GM12801 (cell line): ENCODE data around the gene SP9.

ENCODE experiments used
- TF ChIP-seq, protein P1 (sequence below): IDR thresholded peaks from one replicate; pipeline ENCODE4 v1.5.1; 2011; ENCODE audit warnings: control low read depth; ENCODE audit not compliant: insufficient read length; ENCODE audit errors: extremely low read depth

The SP9 gene

GRCh38 chr2:174334781-174335251 is at the start of gene SP9:
SP9 (plus strand) TSS chr2:174334954; CDS start chr2:174335093, 139 bp downstream.
- TF ChIP-seq, protein P1, sequence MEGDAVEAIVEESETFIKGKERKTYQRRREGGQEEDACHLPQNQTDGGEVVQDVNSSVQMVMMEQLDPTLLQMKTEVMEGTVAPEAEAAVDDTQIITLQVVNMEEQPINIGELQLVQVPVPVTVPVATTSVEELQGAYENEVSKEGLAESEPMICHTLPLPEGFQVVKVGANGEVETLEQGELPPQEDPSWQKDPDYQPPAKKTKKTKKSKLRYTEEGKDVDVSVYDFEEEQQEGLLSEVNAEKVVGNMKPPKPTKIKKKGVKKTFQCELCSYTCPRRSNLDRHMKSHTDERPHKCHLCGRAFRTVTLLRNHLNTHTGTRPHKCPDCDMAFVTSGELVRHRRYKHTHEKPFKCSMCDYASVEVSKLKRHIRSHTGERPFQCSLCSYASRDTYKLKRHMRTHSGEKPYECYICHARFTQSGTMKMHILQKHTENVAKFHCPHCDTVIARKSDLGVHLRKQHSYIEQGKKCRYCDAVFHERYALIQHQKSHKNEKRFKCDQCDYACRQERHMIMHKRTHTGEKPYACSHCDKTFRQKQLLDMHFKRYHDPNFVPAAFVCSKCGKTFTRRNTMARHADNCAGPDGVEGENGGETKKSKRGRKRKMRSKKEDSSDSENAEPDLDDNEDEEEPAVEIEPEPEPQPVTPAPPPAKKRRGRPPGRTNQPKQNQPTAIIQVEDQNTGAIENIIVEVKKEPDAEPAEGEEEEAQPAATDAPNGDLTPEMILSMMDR = no peak

GRCh38 chr2:174286172-174286571 is 48.6 kb upstream of the SP9 start:
- TF ChIP-seq, protein P1 = no peak

DNA sequence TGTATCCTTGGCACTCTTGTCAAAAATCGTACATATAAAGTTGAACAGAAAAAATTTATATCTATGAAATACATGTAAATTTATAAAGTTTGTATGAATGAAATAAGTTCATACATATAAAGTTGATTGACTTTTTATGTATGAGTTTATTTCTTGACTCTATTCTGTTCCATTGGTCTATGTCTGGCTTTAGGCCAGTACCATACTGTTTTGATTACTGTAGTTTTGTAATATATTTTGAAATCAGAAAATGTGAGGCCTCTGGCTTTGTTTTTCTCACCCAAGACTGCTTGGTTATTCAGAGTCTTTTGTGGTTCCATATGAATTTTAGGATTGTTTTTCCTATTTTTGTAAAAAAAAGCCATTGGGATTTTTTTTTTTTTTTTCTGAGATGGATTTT is 41.8 kb upstream of the SP9 start:
- TF ChIP-seq, protein P1 = no peak

DNA sequence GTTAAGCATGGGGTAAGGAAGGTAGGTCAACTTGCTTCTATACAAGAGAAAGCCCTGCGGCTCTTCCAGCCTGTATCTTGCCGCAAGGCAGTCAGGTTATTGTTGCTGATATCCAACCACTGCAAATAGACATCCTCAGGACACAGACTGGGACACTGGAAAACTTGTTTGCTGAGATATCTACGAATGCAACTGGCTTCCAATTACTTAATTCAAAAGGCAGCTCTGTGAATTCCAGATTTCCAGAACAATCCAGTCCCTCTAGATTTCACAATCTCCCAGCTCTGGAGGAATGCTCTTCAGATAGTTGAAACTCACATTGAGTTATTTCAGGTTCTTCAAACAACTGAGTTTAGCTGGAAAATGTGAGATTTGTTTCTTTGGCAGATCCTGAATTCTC is 34.6 kb upstream of the SP9 start:
- TF ChIP-seq, protein P1 = no peak

DNA sequence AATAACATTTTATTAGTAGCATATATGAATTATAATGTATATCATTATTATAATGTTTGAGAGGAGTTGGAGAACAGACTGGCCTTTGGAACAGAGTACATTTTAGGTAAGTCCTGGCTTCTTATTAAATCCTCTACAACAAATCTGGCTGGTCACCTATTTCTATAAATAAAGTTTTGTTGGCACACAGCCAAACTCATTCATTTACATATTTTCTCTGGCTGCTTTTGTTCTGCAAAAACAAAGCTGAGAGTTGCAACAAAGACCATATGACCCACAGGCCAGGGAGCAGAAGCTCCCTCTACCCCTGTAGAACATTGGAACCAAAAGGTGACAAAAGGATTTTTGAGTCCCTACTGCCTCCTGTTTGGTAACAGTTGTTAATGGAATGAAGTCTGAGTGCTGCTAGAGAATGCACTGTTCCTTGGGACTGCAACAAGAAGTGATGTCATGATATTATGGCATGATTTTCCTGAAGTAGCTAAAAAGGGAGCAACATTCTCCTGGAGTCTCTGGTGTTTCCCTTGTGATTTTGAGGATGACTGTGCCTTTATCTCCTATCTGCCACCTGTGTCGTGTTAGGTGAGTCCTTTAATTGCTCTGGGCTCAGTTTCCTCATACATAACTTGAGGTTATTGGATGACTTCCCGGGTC is 22.0 kb upstream of the SP9 start:
- TF ChIP-seq, protein P1 = no peak

DNA sequence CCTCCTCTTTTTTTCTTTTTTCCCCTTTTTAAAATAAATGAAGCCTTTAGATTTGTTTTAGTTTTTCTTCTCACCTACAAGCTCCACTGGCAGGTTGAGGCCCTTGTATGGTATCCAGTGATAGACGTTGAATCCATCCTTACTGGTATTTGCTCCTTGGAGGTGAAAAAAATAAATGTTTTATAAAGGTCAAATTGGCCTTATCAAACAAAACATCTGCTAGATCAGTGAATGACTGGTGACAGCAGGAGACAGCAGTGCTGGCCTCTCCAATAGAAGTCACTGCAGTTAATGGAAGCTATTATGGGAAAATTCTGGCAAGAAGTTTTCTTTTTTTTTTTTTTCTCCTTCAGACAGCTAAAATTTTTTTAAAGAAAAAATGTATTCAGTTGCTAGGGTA is 12.6 kb upstream of the SP9 start:
- TF ChIP-seq, protein P1 = no peak

DNA sequence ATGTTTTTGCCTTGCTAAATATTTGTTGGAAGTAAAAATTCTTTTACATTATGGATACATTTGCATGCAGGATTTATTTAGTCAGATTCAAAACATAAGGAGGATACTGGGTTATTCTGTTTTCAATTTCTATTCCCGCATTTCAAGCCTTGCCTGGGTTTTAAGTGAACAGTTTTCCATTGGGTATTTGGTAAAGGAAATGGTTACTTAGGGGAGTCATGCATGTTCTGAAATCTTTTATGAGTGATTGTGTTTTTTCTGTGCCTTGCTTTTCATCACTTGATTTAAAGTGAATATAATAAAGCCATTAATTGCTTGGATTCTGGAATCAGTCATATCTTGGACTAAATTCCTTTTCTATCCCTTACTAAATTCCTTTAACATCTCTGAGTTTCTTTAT is 12.0 kb upstream of the SP9 start:
- TF ChIP-seq, protein P1 = no peak

GRCh38 chr2:174324530-174324929 is 10.2 kb upstream of the SP9 start:
- TF ChIP-seq, protein P1 = no peak
